ENCODE measurements around the gene MYOF. TPM values are rescaled to one million over a fixed set of nuclear protein-coding genes. Genes with fewer than 3 reads are reported as not detected.

MYOF gene
- total and polyA plus RNA-seq, 2 of the 8 experiments (the other 6 are each of a cell fraction or from before 2014, with no cell fraction given), result 0.98 to 2.3 TPM

DNA sequence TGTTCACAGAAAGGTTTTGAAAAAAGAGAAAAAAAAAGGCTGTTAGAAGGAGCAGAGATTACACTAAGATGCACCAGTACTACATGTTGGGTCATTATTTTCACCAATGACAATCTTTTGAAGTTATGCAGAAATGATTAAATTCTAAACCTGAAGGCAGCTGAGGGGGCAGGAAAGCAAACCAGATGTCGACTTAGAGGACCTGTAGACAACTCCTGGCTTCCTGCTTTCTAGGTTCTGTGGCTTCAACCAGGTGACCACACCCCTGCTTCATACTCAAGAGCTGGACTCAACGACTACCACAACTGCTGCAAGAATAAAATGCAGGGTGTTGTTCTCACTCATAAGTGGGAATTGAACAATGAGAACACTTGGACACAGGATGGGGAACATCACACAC is 30.0 kb downstream of the MYOF start (continued):
- no peak for TF ChIP-seq SIRT6 (IDR thresholded peaks at IDR 0.05; ENCODE audit: low read length)
- no peak for TF ChIP-seq TAF7 (optimal IDR thresholded peaks at IDR 0.05; ENCODE audit: borderline replicate concordance, low read depth, low read length)
- TF ChIP-seq MAFK (IDR thresholded peaks at IDR 0.05; ENCODE audit: low read depth, low read length), result no peak
- no peak for TF ChIP-seq SP4 (IDR thresholded peaks at IDR 0.05; ENCODE audit: low read length)
- TF ChIP-seq ZNF274 (IDR thresholded peaks at IDR 0.05; ENCODE audit: borderline replicate concordance, extremely low read depth, low read length), result no peak
- TF ChIP-seq BACH1 (IDR thresholded peaks at IDR 0.05; ENCODE audit: low read length), result no peak
- no peak for TF ChIP-seq KDM4A (IDR thresholded peaks at IDR 0.05; ENCODE audit: low read depth, low read length, severe bottlenecking)
